HG02885 (cell line): ENCODE measurements around the gene LUM.

ENCODE experiments used
- ATAC-seq: cut with Tn5 transposase; IDR thresholded peaks from one replicate; pipeline ENCODE4 v1.9.1; 2021; ENCODE audit warnings: mild to moderate bottlenecking; ENCODE audit not compliant: unreplicated experiment, poor library complexity

Gene LUM

GRCh38 chr12:91111366-91112325 lies at the start of gene LUM:
LUM (minus strand) TSS chr12:91111494; CDS start chr12:91108979, 2,515 bp downstream.
- ATAC-seq: no peak

- no peak for ATAC-seq
Measured at GRCh38 chr12:91161009-91161408, 49.7 kb upstream of the LUM start.

- ATAC-seq: no peak
Measured at GRCh38 chr12:91155990-91156389, 44.7 kb upstream of the LUM start.

- ATAC-seq: no peak
Measured at GRCh38 chr12:91154131-91154530, 42.8 kb upstream of the LUM start.

GRCh38 chr12:91144053-91144452 lies 32.8 kb upstream of the LUM start:
- ATAC-seq: no peak

GRCh38 chr12:91143206-91143605 lies 31.9 kb upstream of the LUM start:
- no peak for ATAC-seq

GRCh38 chr12:91142221-91142631 lies 30.9 kb upstream of the LUM start:
- ATAC-seq: no peak

- ATAC-seq: no peak
Measured at GRCh38 chr12:91140026-91140931, 29.0 kb upstream of the LUM start.

GRCh38 chr12:91139286-91139685 lies 28.0 kb upstream of the LUM start:
- no peak for ATAC-seq

GRCh38 chr12:91138337-91138920 lies 27.1 kb upstream of the LUM start:
- no peak for ATAC-seq

- ATAC-seq: no peak
Measured at GRCh38 chr12:91133871-91134270, 22.6 kb upstream of the LUM start.

- no peak for ATAC-seq
Measured at GRCh38 chr12:91129662-91130362, 18.5 kb upstream of the LUM start.

GRCh38 chr12:91127751-91128150 lies 16.5 kb upstream of the LUM start:
- ATAC-seq: no peak

- no peak for ATAC-seq
Measured at GRCh38 chr12:91127306-91127705, 16.0 kb upstream of the LUM start.

- ATAC-seq: no peak
Measured at GRCh38 chr12:91126516-91126915, 15.2 kb upstream of the LUM start.

GRCh38 chr12:91123236-91123916 lies 12.1 kb upstream of the LUM start:
- ATAC-seq: no peak

GRCh38 chr12:91120781-91121180 lies 9.5 kb upstream of the LUM start:
- no peak for ATAC-seq

- ATAC-seq: no peak
Measured at GRCh38 chr12:91119089-91119488, 7.8 kb upstream of the LUM start.

GRCh38 chr12:91113621-91114020 lies 2.3 kb upstream of the LUM start:
- no peak for ATAC-seq
